ENCODE results near the gene ZMYND19.
A peak's percentile ranks its signal among the peaks of the same experiment; 100 is the strongest.

The ZMYND19 gene

DNA sequence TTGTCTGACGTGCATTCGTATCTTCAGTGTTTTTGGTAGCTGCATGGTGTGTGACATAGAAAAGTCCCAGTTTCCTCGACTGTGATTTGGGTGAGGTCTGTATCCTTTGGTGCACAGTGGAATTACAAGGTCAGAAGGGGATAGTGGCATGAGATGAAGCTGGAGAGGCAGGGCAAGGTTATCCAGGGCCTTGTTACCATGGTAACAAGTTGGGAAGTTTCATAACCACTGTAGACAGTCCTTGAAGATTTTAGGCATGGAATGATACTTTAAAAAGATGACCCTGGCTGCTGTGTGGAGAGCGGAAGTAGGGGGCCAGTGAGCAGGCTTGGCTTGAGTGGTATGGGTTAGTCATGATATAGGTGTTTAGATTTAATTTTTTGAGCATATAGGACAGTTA lies 40.4 kb upstream of the ZMYND19 start:
- TF ChIP-seq, protein P1, sequence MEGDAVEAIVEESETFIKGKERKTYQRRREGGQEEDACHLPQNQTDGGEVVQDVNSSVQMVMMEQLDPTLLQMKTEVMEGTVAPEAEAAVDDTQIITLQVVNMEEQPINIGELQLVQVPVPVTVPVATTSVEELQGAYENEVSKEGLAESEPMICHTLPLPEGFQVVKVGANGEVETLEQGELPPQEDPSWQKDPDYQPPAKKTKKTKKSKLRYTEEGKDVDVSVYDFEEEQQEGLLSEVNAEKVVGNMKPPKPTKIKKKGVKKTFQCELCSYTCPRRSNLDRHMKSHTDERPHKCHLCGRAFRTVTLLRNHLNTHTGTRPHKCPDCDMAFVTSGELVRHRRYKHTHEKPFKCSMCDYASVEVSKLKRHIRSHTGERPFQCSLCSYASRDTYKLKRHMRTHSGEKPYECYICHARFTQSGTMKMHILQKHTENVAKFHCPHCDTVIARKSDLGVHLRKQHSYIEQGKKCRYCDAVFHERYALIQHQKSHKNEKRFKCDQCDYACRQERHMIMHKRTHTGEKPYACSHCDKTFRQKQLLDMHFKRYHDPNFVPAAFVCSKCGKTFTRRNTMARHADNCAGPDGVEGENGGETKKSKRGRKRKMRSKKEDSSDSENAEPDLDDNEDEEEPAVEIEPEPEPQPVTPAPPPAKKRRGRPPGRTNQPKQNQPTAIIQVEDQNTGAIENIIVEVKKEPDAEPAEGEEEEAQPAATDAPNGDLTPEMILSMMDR (IDR thresholded peaks at IDR 0.05), result no peak

DNA sequence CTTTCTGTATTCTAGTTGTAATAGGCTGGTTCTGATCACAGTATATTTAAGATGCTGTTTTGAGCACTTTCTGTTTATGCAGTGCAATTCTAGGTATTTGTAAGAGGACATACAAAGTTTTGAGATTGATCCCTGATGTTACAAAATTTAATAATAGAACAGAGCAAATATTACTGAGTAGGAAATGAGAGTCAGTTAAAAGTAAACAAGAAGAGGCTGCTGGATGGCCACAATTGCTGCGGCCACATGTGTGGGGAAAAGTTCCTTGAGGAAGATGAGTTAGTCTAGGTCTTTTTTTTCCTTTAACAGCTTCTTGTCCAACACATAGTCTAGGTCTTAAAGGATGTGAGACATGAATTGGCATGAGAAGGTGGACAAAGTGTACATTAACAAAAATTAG lies 39.8 kb upstream of the ZMYND19 start:
- TF ChIP-seq, protein P1 (IDR thresholded peaks at IDR 0.05), result no peak

DNA sequence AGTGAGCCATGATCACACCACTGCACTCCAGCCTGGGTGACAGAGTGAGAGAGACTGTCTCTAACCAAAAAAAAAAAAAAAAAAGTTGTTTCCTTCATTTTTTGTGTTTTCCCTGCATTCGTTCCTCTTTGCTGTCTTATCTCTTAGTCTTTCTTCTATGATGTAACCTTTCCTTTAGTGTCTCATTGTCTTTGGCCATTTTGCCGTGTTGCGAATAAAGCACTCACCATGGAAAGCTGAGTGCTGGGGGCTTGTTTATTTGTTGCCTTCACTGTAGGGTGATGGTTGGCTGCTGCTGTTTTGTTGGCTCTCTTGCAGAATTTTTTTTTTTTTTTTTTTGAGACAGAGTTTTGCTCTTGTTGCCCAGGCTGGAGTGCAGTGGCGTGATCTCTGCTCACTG lies 36.2 kb upstream of the ZMYND19 start:
- TF ChIP-seq, protein P1 (IDR thresholded peaks at IDR 0.05), result no peak

DNA sequence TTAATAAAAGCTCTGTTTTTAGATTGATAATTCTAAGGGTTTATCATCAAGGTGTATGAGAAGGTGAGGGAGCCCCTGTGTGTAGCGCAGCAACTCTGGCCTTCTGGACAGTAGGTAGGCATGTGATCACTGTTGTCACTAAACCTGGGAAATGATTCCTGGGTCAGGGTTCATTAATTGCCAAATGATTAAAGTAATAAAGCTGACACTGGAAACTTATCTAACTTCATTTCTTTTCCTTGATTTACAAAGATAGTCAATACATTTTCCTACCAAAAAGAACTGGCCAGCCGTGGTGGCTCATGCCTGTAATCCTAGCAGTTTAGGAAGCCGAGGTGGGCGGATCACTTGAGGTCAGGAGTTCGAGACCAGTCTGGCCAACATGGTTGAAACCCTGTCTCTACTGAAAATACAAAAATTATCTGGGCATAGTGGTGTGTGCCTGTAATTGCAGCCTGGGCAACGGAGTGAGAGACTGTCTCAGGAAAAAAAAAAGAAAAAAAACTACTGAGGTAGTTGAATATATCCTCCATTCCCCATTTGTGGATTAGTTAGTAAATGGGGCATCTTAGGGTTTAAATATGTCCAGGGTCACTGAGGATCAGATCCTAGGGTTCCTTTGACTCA lies 30.9 kb upstream of the ZMYND19 start:
- TF ChIP-seq, protein P1 (IDR thresholded peaks at IDR 0.05), result peak; percentile 18; the same call in 1 of the 2 replicates

DNA sequence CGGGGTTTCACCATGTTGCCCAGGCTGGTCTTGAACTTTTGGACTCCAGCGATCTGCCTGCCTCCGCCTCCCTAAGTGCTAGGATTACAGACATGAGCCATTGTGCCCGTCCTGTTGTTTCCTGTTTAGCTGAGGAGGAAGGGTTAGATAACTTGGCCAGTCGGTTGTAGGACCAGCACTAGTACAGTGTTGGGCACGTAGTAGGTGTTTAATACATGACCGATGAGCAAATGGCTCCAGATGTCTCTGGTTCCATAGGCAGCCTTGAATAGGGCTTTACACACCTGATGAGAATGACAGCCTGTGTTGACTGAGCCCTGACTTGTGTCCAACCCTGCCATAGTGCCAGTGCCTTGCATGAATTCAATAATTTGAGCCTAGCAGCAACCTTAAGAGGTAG lies 30.3 kb upstream of the ZMYND19 start:
- TF ChIP-seq, protein P1 (IDR thresholded peaks at IDR 0.05), result no peak

DNA sequence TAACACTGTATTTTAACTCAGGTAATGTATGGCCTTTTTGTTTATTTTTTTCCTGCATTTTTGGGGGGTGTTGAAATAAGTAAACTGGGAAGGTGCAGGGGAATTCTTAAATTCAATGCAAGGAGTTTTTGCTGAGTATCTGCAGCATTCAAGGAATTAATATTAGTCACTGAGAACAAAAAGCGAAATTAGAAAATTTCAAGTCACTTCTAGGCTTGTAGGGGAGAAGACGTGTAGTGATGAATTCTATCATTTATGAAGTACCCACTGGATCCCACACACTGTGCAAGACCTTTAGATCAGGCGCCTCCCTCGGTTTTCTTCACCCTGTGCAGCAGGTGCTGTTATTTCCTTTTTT lies 29.7 kb upstream of the ZMYND19 start:
- TF ChIP-seq, protein P1 (IDR thresholded peaks at IDR 0.05), result no peak

DNA sequence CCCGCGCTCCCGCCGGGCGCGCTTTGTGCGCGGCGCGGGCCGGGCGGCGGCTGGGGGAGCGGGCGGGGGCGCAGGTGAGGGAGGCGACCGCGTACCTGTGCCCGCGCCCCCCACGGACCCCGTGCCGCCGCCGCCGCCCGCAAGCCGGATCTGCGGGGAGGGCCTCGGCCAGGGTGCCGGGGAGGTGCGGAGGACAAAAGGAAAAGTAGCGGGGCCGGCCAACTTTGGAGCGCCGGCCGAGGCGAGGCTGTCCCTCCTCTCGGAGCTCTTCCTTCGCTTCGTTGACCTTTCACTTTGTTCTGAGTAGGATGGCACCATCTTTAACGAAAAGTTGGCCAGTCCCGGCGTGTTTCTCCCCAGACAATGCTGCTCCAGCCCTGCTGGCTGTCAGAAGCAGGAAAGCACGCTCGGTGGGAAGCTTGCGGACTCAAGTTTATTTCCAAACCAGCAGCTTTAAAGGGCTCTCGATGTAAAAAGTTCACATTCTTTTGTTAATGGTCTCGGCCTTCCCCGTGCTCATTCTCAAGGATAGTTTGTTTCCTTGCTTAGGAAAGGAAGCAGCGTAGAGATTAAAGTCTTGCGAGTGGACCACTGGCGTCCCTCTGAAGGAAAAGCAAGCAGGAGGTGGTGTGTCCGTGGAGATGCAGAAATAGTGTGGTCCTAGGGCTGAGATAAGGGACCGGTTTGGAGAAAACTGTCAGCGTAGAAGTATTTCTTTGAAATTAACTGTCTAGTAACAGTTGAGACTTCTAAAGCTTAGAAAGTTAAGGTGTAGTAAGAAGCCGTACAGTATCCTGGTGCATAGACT lies 29.1 kb upstream of the ZMYND19 start:
- TF ChIP-seq, protein P1 (IDR thresholded peaks at IDR 0.05), result no peak
